Fibroblast of lung (primary cell): ENCODE measurements around the gene DLG2. TPM values are rescaled to one million over a fixed set of nuclear protein-coding genes. Genes with fewer than 3 reads are reported as not detected.

Source experiments
- DNase-seq, 2 donors: peaks; one replicate each; pipeline versions ENCODE4 v3.0.0 to v3.0.0-alpha.2; 2010; ENCODE audit warnings: low read depth in 2 of 2
- H2AFZ ChIP-seq: 2 replicates; pipeline ENCODE4 v1.5.1; 2012; ENCODE audit warnings: low read length, control low read depth, inconsistent platforms
- H3K27ac ChIP-seq: 2 replicates; pipeline ENCODE4 v1.5.1; 2011; ENCODE audit warnings: low read length, control low read depth; ENCODE audit not compliant: insufficient read depth
- H3K27me3 ChIP-seq: 2 replicates; pipeline ENCODE4 v1.5.1; 2011; ENCODE audit warnings: mild to moderate bottlenecking, low read length; ENCODE audit not compliant: control insufficient read depth, insufficient read depth
- H3K36me3 ChIP-seq: 2 replicates; pipeline ENCODE4 v1.5.1; 2011; ENCODE audit warnings: low read length; ENCODE audit not compliant: control insufficient read depth, insufficient read depth
- H3K4me1 ChIP-seq: 2 replicates; pipeline ENCODE4 v1.5.1; 2011; ENCODE audit warnings: low read length; ENCODE audit not compliant: control insufficient read depth, insufficient read depth; ENCODE audit errors: extremely low read depth
- H3K4me2 ChIP-seq: 2 replicates; pipeline ENCODE4 v1.5.1; 2011; ENCODE audit warnings: low read length, control low read depth; ENCODE audit not compliant: insufficient read depth; ENCODE audit errors: extremely low read depth
- H3K4me3 ChIP-seq, 4 experiments: fragments of 200-600 bp in 1 of 4; sonication (generic) in 1 of 4; replicated peaks in 1 of 4; 2 replicates each; pipeline ENCODE4 v1.5.1; 2011 to 2016; ENCODE audit warnings: low read length in 4 of 4, low read depth in 3 of 4, mild to moderate bottlenecking in 3 of 4, control low read depth in 2 of 4, inconsistent platforms in 1 of 4, mixed read lengths in 1 of 4; ENCODE audit not compliant: insufficient read depth in 1 of 4; ENCODE audit errors: control extremely low read depth in 1 of 4
- H3K79me2 ChIP-seq: 2 replicates; pipeline ENCODE4 v1.5.1; 2012; ENCODE audit warnings: mild to moderate bottlenecking, low read length, inconsistent platforms; ENCODE audit not compliant: control insufficient read depth, insufficient read depth
- H3K9ac ChIP-seq: 2 replicates; pipeline ENCODE4 v1.5.1; 2011; ENCODE audit warnings: mild to moderate bottlenecking, low read length, control low read depth; ENCODE audit not compliant: insufficient read depth
- H3K9me3 ChIP-seq: 2 replicates; pipeline ENCODE4 v1.5.1; 2012; ENCODE audit warnings: low read depth, low read length; ENCODE audit not compliant: control insufficient read depth, insufficient read depth
- H4K20me1 ChIP-seq: 2 replicates; pipeline ENCODE4 v1.5.1; 2011; ENCODE audit warnings: low read length; ENCODE audit not compliant: control insufficient read depth, insufficient read depth; ENCODE audit errors: extremely low read depth
- EZH2 ChIP-seq: IDR thresholded peaks from 2 replicates; pipeline ENCODE4 v1.5.1; 2012; ENCODE audit warnings: low read length, control low read depth, mild to moderate bottlenecking; ENCODE audit errors: missing control alignments
- polyA plus RNA-seq, 2 donors: library from polyadenylated mRNA; depleted of rRNA in 1 of 2; stranded (reverse) in 1 of 2; unstranded in 1 of 2; fragments of >200 nt; gene quantifications; 2 replicates each; pipeline ENCODE4 v1.2.1, GENCODE V29; 2011 to 2012; ENCODE audit warnings: missing spikeins in 1 of 2
- total RNA-seq: library from RNA; depleted of rRNA; stranded (reverse); fragments of >200 nt; gene quantifications from 2 replicates; pipeline ENCODE4 v1.2.1, GENCODE V29; 2014
- TF ChIP-seq, protein P1 (sequence below), 2 donors: IDR thresholded peaks in 1 of 2; conservative IDR thresholded peaks in 1 of 2; 1 replicate in 1 of 2; 2 replicates in 1 of 2; pipeline ENCODE4 v1.5.1; 2011 to 2012; ENCODE audit warnings: low read length in 2 of 2, control low read depth in 1 of 2, inconsistent platforms in 1 of 2, low read depth in 1 of 2, mild to moderate bottlenecking in 1 of 2

Gene DLG2
- total and polyA plus RNA-seq, 2 donors (not counting 1 experiment from before 2014, with no cell fraction given): 0.77 to 2.3 TPM

DNA sequence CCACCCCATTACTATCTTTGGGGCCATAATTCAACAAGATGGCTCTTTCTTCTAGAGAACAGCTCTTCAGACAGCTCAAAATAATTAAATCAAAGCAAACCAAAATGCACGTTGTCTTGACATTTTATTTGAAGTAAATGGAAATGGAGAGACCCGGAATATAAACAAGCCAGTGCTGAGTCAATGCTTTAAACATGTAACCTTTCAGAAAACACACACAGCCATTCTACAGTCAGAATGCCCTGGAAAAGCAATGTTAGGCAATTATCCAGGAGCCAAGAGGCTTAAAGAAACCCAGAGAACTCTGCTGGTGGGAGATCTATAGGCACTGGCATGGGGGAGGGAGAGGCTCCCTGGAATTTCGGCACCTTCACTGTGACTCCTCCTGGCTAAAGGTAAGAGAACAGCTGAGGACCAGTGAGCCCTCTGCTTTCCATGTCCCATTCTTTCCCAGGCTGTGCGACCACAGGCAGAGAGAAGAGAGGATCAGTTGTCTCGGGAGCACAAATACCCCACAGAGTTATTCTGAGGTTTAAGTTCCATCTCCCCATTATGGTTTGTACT is 2086.9 kb downstream of the DLG2 start:
- Histone ChIP-seq H4K20me1 (no peaks in the 10 kb centered on the region), H3K4me1 (peaks cover 2% of the 10 kb centered on the region), H3K79me2 (no peaks in the 10 kb centered on the region), H3K27me3 (no peaks in the 10 kb centered on the region), H3K4me3 (no peak overlapping the region), H2AFZ (peak overlapping the region; percentile 60), H3K4me2 (peak overlapping the region; percentile 45), H3K9ac (no peak overlapping the region), H3K36me3 (no peaks in the 10 kb centered on the region), H3K27ac (no peak overlapping the region), H3K9me3 (no peaks in the 10 kb centered on the region)
- TF ChIP-seq, protein P1, sequence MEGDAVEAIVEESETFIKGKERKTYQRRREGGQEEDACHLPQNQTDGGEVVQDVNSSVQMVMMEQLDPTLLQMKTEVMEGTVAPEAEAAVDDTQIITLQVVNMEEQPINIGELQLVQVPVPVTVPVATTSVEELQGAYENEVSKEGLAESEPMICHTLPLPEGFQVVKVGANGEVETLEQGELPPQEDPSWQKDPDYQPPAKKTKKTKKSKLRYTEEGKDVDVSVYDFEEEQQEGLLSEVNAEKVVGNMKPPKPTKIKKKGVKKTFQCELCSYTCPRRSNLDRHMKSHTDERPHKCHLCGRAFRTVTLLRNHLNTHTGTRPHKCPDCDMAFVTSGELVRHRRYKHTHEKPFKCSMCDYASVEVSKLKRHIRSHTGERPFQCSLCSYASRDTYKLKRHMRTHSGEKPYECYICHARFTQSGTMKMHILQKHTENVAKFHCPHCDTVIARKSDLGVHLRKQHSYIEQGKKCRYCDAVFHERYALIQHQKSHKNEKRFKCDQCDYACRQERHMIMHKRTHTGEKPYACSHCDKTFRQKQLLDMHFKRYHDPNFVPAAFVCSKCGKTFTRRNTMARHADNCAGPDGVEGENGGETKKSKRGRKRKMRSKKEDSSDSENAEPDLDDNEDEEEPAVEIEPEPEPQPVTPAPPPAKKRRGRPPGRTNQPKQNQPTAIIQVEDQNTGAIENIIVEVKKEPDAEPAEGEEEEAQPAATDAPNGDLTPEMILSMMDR (conservative IDR thresholded peaks at IDR 0.05 in 1 of 2, IDR thresholded peaks at IDR 0.05 in 1 of 2; ENCODE audit: low read depth in 1 of 2, low read length in 2 of 2): no peak
- no peak for TF ChIP-seq EZH2
- DNase-seq: peak in 1 of 2 donors; percentile 57

GRCh38 chr11:83538286-83538685 is 2088.9 kb downstream of the DLG2 start:
- Histone ChIP-seq H3K9me3 (no peaks in the 10 kb centered on the region), H3K4me2 (no peak overlapping the region), H3K9ac (no peak overlapping the region), H3K4me1 (peaks cover 2% of the 10 kb centered on the region), H3K27me3 (no peaks in the 10 kb centered on the region), H3K27ac (no peak overlapping the region), H3K4me3 (no peak overlapping the region), H3K36me3 (no peaks in the 10 kb centered on the region), H2AFZ (no peak overlapping the region), H3K79me2 (no peaks in the 10 kb centered on the region), H4K20me1 (no peaks in the 10 kb centered on the region)
- TF ChIP-seq, protein P1 (conservative IDR thresholded peaks at IDR 0.05 in 1 of 2, IDR thresholded peaks at IDR 0.05 in 1 of 2; ENCODE audit: low read depth in 1 of 2, low read length in 2 of 2): no peak
- no peak for TF ChIP-seq EZH2
- no peak for DNase-seq

- Histone ChIP-seq H3K4me3 (no peak overlapping the region), H3K4me2 (no peak overlapping the region), H3K27me3 (no peaks in the 10 kb centered on the region), H4K20me1 (no peaks in the 10 kb centered on the region), H3K4me1 (peaks cover 2% of the 10 kb centered on the region), H3K9me3 (no peaks in the 10 kb centered on the region), H3K9ac (no peak overlapping the region), H2AFZ (no peak overlapping the region), H3K79me2 (no peaks in the 10 kb centered on the region), H3K27ac (no peak overlapping the region), H3K36me3 (no peaks in the 10 kb centered on the region)
- DNase-seq: no peak
- TF ChIP-seq, protein P1 (conservative IDR thresholded peaks at IDR 0.05 in 1 of 2, IDR thresholded peaks at IDR 0.05 in 1 of 2; ENCODE audit: low read depth in 1 of 2, low read length in 2 of 2): no peak
- no peak for TF ChIP-seq EZH2
These were observed 2090.0 kb downstream of the DLG2 start for GRCh38 chr11:83537131-83537610.
